HL-60/S4 (cell line): ENCODE results near the gene EFHB.
"Not testable (repeated sequence)": the region's sequence is repeated elsewhere in the genome, so short reads cannot be mapped to it uniquely, and the experiment has no call there.

Experiments used
- in situ Hi-C: fragments of 300-500 bp; cut with MboI; formaldehyde crosslinking; loops from 2 replicates; pipeline ENCODE4 v1.14.3; 2022; ENCODE audit warnings: low sequenced_read_pairs

EFHB gene

DNA sequence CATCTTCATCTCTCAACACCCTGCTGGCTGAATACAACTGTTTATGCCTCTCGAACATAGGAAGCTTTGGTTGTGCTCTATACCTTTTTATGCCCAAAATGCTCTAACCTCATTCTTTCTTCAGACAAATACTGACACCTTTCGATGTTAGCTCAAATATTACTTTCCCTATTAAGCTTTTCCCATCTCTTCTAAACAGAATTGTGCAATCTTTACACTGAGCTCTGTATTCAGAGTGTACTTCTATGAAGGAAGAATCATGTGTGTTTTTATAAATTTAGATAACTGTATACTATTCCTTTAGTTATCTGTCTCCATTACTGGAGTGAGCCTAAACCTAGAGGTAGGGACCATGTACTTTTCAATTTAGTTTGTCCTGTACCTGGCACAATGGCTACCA, 1.6 kb downstream of the EFHB start:
- in situ Hi-C loops: no loop called here

GRCh38 chr3:19931767-19932188, 2.2 kb downstream of the EFHB start:
- in situ Hi-C loops: no loop called here

GRCh38 chr3:19931180-19931692, 2.8 kb downstream of the EFHB start:
- in situ Hi-C loops: no loop called here

GRCh38 chr3:19920401-19921080, 13.5 kb downstream of the EFHB start:
- in situ Hi-C loops: no loop called here

DNA sequence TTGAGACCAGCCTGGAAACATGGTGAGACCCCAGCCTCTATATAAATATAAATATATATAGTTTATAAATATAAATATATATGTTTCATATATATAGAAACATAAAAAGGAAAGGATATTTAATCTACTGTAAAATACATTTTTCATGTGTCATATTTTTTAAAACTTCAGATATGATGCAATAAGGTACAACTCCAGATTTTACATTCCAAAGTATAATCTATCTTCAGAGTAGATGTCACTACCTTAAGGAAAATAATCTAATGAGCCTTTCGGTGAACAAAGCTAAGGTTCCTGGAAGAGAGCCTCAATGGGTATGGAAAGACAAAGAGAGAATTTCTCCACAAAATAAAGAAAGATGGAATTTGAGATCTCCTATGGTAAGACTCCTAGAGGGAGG, 16.9 kb downstream of the EFHB start:
- in situ Hi-C loops: no loop called here

- in situ Hi-C loops: no loop called here
Observed at GRCh38 chr3:19911452-19911851, 22.6 kb downstream of the EFHB start.

DNA sequence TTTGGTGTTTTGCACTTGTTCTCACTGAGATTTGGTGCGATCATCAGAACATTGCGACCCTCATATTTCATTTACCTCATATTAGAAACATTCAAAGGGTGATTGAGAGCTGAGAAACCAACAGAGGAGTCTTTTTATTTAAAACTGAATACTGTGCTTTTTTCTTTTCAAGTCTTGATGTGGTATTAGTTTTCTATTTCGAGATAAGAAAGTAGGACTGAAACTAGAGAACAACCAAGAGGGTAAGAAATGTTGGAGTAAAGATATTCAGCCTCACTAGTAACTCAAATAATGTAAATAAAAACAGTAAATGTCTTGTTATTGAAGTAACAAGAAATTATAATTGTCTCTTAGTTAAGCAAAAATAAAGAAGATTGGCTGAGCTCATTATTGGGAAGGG, 26.5 kb downstream of the EFHB start:
- in situ Hi-C loops: no loop called here

DNA sequence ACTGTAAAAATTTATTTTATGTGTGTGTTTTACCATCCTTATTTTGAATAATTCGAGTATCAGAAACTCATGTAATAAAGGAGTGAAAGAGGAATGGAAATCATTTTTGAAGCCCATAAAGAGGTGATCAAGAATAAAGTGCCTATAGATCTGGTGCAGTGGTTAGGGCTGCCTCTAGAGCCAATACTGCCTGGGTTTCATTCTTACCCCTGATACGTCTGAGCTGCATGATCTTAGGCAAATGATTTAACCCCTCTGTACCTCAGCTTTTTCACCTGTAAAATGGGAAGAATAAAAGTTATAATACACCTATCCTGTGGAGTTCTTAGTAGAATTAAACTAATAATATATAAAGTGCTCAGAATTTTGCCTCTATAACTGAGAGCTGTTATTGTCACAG, 30.4 kb downstream of the EFHB start:
- in situ Hi-C loops: no loop called here

- in situ Hi-C loops: no loop called here
Observed at GRCh38 chr3:19901918-19902317, 32.1 kb downstream of the EFHB start.

- in situ Hi-C loops: no loop called here
Observed at GRCh38 chr3:19901337-19901736, 32.7 kb downstream of the EFHB start.

DNA sequence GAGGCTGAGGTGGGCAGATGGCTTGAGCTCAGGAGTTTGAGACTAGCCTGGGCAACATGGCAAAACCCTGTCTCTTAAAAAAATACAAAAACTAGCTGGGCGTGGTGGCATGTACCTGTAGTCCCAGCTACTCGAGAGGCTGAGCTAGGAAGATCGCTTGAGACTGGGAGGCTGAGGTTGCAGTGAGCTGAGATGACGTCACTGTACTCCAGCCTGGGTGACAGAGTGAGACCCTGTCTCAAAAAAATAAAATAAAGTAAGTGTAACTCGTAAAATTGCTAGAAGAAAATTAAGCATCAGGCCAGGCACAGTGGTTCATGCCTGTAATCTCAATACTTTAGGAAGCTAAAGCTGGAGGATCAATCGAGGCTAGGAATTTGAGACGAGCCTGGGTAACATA, 34.2 kb downstream of the EFHB start:
- in situ Hi-C loops: not testable (repeated sequence)

GRCh38 chr3:19899264-19899663, 34.8 kb downstream of the EFHB start:
- in situ Hi-C loops: no loop called here

DNA sequence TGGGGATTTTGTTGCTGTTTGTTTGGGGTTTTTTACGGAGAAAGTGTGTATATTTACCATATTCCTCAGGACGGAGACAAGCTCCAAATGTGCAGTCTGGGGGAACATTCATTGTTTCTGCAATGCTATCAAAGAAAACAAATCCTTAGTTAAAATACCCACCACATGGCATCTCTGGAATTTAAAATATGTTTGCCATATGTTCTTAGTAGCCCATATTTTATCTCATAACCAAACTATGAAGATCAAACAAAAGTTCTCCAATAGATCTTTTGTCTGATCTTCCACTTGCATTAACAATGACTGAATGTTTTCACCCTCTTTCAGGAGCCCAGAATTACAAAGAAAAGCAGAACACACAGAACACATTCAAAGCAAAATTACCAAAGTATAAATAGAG, 35.3 kb downstream of the EFHB start:
- in situ Hi-C loops: no loop called here

- in situ Hi-C loops: no loop called here
Observed at GRCh38 chr3:19891740-19892139, 42.3 kb downstream of the EFHB start.

DNA sequence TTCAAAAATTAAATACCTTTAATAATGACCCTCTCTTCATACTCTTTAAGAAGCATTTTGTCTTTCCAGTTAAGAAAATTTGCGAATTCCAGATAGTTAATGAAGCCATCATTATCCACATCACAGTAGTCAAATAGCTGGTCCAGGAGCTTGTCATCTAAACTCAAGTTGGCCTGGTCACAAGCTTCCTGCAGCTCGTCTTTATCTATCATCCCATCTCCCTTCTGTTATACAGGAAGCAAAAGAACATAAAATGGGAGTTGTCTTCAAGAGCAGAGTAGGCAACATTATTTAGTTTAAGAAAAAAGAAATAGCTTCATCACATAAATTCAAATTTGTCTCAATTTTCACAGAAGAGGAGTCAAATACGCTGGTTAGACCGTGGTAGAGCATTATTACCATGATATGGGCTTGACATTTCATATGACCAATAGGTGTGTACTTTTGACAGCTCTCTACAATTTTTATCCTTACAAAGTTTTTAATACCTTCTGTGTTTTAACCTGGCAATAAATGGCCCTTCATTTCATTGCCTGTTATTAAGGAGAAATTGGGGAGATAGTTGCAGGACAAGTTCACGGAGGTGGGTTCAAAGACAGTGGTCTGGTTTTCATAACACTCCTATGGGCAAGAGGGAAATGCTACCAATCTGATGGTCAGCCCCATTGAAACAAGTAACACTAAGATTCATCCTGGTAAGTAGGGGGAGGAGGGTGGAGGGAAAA, 45.4 kb downstream of the EFHB start:
- in situ Hi-C loops: no loop called here

DNA sequence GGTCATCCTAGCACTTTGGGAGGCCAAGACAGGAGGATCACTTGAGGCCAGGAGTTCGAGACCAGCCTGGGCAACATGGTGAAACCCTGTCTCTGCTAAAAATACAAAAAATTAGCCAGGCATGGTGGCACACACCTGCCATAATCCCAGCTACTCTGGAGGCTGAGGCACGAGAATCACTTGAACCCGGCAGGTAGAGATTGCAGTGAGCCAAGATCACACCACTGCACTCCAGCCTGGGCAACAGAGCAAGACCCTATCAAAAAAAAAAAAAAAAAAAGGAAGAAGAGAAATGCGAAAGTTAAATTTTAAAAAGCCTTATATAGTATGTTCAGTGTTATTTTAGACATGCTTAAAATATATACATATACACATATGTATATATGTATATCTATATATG, 46.9 kb downstream of the EFHB start:
- in situ Hi-C loops: not testable (repeated sequence)

GRCh38 chr3:19886404-19886803, 47.6 kb downstream of the EFHB start:
- in situ Hi-C loops: no loop called here

- in situ Hi-C loops: no loop called here
Observed at GRCh38 chr3:19885468-19885867, 48.5 kb downstream of the EFHB start.

- in situ Hi-C loops: no loop called here
Observed at GRCh38 chr3:19881852-19882251, 52.2 kb downstream of the EFHB start.

DNA sequence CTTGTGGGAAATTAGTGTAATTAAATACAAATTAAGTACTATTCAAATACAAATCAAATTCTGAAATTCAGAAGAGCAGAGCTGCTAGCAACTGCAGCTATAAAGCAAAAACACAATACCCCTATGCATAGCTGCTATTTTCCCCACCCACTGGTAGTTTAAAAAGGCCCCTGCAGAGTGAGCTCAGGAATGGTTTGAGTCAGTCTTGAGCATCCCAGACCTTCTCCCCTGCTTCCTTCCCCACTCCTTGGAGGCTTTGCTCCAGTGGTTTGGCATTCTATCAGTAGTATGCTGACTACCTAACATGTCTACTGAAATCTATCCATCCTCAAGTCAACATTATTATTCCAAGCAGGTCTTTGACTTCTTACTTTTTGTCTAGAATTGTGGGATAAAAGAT, 53.0 kb downstream of the EFHB start:
- in situ Hi-C loops: no loop called here

DNA sequence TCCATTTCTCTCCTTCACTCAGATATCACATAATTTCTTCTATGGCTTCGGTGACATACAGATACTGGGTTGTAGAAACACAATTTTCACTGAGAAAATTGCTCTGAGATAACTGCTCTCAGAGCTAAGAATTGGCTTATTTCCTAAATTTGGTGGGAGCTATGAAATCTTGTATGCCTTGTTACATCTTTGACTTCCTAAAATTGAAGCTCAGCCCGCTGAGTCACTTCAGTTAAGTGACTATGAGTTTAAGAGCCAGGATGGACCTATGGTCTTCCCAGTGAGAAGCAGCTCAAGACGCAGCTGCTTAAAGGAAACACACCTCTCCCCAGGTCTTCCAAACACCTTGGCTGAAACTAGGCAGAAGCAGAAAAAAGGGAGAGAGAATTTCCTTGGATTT, 56.4 kb downstream of the EFHB start:
- in situ Hi-C loops: no loop called here

GRCh38 chr3:19866751-19867347, 67.2 kb downstream of the EFHB start:
- in situ Hi-C loops: loop anchor here (25.0 kb wide), 1 partner anchor 530 kb away; no protein-coding TSS in a partner anchor
